ENCODE data around the gene RPS4Y1. TPM values are rescaled to one million over a fixed set of nuclear protein-coding genes. Genes with fewer than 3 reads are reported as not detected.

The RPS4Y1 gene
- total RNA-seq, 1 experiment from 2014 or later, result 0.15 TPM

GRCh38 chrY:2848384-2848783 is 7.0 kb downstream of the RPS4Y1 start:
- TF ChIP-seq SIN3A (IDR thresholded peaks at IDR 0.05; ENCODE audit: borderline replicate concordance, insufficient read depth, low read depth, low read length), result no peak
- TF ChIP-seq CTCF (IDR thresholded peaks at IDR 0.05), result no peak
- TF ChIP-seq TCF7L2 (IDR thresholded peaks at IDR 0.05; ENCODE audit: low read depth, low read length), result no peak
- TF ChIP-seq POLR2AphosphoS5 (IDR thresholded peaks at IDR 0.05; ENCODE audit: low read depth, low read length), result no peak
- TF ChIP-seq REST (IDR thresholded peaks at IDR 0.05; ENCODE audit: insufficient read depth in 1 of 2, low read depth in 2 of 2, low read length in 1 of 2), result no peak
- H3K4me3 ChIP-seq (ENCODE audit: low read depth in 2 of 2, low read length in 2 of 2), result no peak overlapping the region
- no peak overlapping the region for H3K27ac ChIP-seq (ENCODE audit: low read length)
- no peaks in the 10 kb centered on the region for H3K27me3 ChIP-seq (ENCODE audit: control insufficient read depth, insufficient read depth, low read length)
- DNase-seq (ENCODE audit: low read depth, low spot score) (no peak), ATAC-seq (no peak)
- ChIA-PET POLR2A (no interaction called here), CTCF (no interaction called here)
- no peaks in the 10 kb centered on the region for H3K4me1 ChIP-seq (ENCODE audit: control insufficient read depth, insufficient read depth, low read length)
- no peaks in the 10 kb centered on the region for H3K36me3 ChIP-seq (ENCODE audit: control insufficient read depth, insufficient read depth, low read length)
- H3K9me3 ChIP-seq (ENCODE audit: control insufficient read depth, insufficient read depth, low read depth, low read length), result no peaks in the 10 kb centered on the region
- intact Hi-C loops (cut with micrococcal nuclease; ENCODE audit: unreplicated experiment) (no loop called here), in situ Hi-C loops (cut with HindIII; ENCODE audit: low pct_unique_long_range_greater_than_20kb, low sequenced_read_pairs) (no loop called here)
- no TSS peak for BruUV-seq (replicated peaks)

GRCh38 chrY:2849368-2849767 is 8.0 kb downstream of the RPS4Y1 start:
- no peaks in the 10 kb centered on the region for H3K4me1 ChIP-seq (ENCODE audit: control insufficient read depth, insufficient read depth, low read length)
- intact Hi-C loops (cut with micrococcal nuclease; ENCODE audit: unreplicated experiment), result no loop called here
- no peaks in the 10 kb centered on the region for H3K36me3 ChIP-seq (ENCODE audit: control insufficient read depth, insufficient read depth, low read length)
- ChIA-PET CTCF (no interaction called here), POLR2A (no interaction called here)
- no peak for TF ChIP-seq CTCF (IDR thresholded peaks at IDR 0.05)
- TF ChIP-seq TCF7L2 (IDR thresholded peaks at IDR 0.05; ENCODE audit: low read depth, low read length), result no peak
- TF ChIP-seq SIN3A (IDR thresholded peaks at IDR 0.05; ENCODE audit: borderline replicate concordance, insufficient read depth, low read depth, low read length), result no peak
- TF ChIP-seq POLR2AphosphoS5 (IDR thresholded peaks at IDR 0.05; ENCODE audit: low read depth, low read length), result no peak
- TF ChIP-seq REST (IDR thresholded peaks at IDR 0.05; ENCODE audit: insufficient read depth in 1 of 2, low read depth in 2 of 2, low read length in 1 of 2), result no peak
- no peak overlapping the region for H3K27ac ChIP-seq (ENCODE audit: low read length)
- ATAC-seq, result no peak
- in situ Hi-C loops (cut with HindIII; ENCODE audit: low pct_unique_long_range_greater_than_20kb, low sequenced_read_pairs), result no loop called here
- no TSS peak for BruUV-seq (replicated peaks)
- DNase-seq (ENCODE audit: low read depth, low spot score), result no peak
- no peaks in the 10 kb centered on the region for H3K9me3 ChIP-seq (ENCODE audit: control insufficient read depth, insufficient read depth, low read depth, low read length)
- no peak overlapping the region for H3K4me3 ChIP-seq (ENCODE audit: low read depth in 2 of 2, low read length in 2 of 2)
- H3K27me3 ChIP-seq (ENCODE audit: control insufficient read depth, insufficient read depth, low read length), result no peaks in the 10 kb centered on the region

All from Panc1 (cell line).